Caco-2 (cell line): ENCODE results near the gene CTH. TPM values are rescaled to one million over a fixed set of nuclear protein-coding genes. Genes with fewer than 3 reads are reported as not detected.
"Not testable (repeated sequence)": the region's sequence is repeated elsewhere in the genome, so short reads cannot be mapped to it uniquely, and the experiment has no call there.

Experiments used
- BruUV-seq: library from RNA; stranded (reverse); fragments of 400-500 nt; replicated peaks from 2 replicates; lab custom pipeline; 2021; lab: Mats Ljungman, UMichigan
- CTCF ChIA-PET: fragments of 300-600 bp; sonication (Branson Sonifier 250); formaldehyde crosslinking; loops from one replicate; lab custom pipeline; 2022; ENCODE audit warnings: antibody characterized with exemption; lab: Charles Lee
- POLR2A ChIA-PET: fragments of 300-600 bp; sonication (Branson Sonifier 250); formaldehyde crosslinking; loops from one replicate; lab custom pipeline; 2022; ENCODE audit warnings: antibody characterized with exemption; lab: Charles Lee
- DNase-seq, 2 experiments: peaks; one replicate each; pipeline versions ENCODE4 v3.0.0 to v3.0.0-alpha.2; 2020 to 2022
- H3K27me3 ChIP-seq: replicated peaks from 2 replicates; pipeline ENCODE4 v1.6.0; 2011; ENCODE audit warnings: low read length; ENCODE audit not compliant: control insufficient read depth, insufficient read depth
- H3K36me3 ChIP-seq: 2 replicates; pipeline ENCODE4 v1.5.1; 2011; ENCODE audit warnings: low read length; ENCODE audit not compliant: control insufficient read depth, insufficient read depth
- H3K4me1 ChIP-seq: fragments of 250-450 bp; sonication (Bioruptor Pico); 2 replicates; pipeline ENCODE4 v1.5.1; 2020; ENCODE audit warnings: mild to moderate bottlenecking
- H3K4me3 ChIP-seq: 2 replicates; pipeline ENCODE4 v1.5.1; 2011; ENCODE audit warnings: low read depth, mild to moderate bottlenecking, control low read depth, low read length
- H3K9me3 ChIP-seq: fragments of 250-450 bp; sonication (Bioruptor Pico); 2 replicates; pipeline ENCODE4 v1.5.1; 2020; ENCODE audit warnings: mild to moderate bottlenecking, moderate library complexity
- H3K27ac Mint-ChIP-seq: one replicate; pipeline ENCODE4 v1.8.0; 2022; ENCODE audit warnings: mixed read lengths; ENCODE audit not compliant: unreplicated experiment
- H3K27me3 Mint-ChIP-seq: one replicate; pipeline ENCODE4 v1.8.0; 2022; ENCODE audit warnings: mixed read lengths; ENCODE audit not compliant: insufficient read depth, unreplicated experiment
- H3K36me3 Mint-ChIP-seq: one replicate; pipeline ENCODE4 v1.8.0; 2022; ENCODE audit warnings: mild to moderate bottlenecking, mixed read lengths; ENCODE audit not compliant: insufficient read depth, unreplicated experiment
- H3K4me1 Mint-ChIP-seq: one replicate; pipeline ENCODE4 v1.8.0; 2022; ENCODE audit warnings: low read depth, mixed read lengths; ENCODE audit not compliant: unreplicated experiment
- H3K4me3 Mint-ChIP-seq: one replicate; pipeline ENCODE4 v1.8.0; 2022; ENCODE audit warnings: mild to moderate bottlenecking, moderate library complexity, mixed read lengths; ENCODE audit not compliant: unreplicated experiment
- H3K9me3 Mint-ChIP-seq: one replicate; pipeline ENCODE4 v1.8.0; 2022; ENCODE audit warnings: mixed read lengths; ENCODE audit not compliant: unreplicated experiment
- CTCF ChIP-seq, 2 experiments: fragments of 200-600 bp in 1 of 2; IDR thresholded peaks; 1 replicate in 1 of 2; 2 replicates in 1 of 2; pipeline versions ENCODE4 v1.5.1 to v1.8.0; 2011 to 2022; ENCODE audit warnings: antibody characterized with exemption in 1 of 2, control low read depth in 1 of 2, inconsistent platforms in 1 of 2, low read depth in 1 of 2, low read length in 1 of 2, mild to moderate bottlenecking in 1 of 2, moderate library complexity in 1 of 2; ENCODE audit not compliant: insufficient read depth in 1 of 2, severe bottlenecking in 1 of 2, unreplicated experiment in 1 of 2
- intact Hi-C: fragments of 100-400 bp; cut with micrococcal nuclease; formaldehyde crosslinking; loops from one replicate; pipeline ENCODE4 v1.10.0; 2022; ENCODE audit not compliant: unreplicated experiment
- total RNA-seq: library from RNA; stranded (reverse); gene quantifications from 2 replicates; pipeline ENCODE4 v1.2.3, GENCODE V29; 2022

CTH gene
- total RNA-seq, 1 experiment from 2014 or later: 14.0 TPM

DNA sequence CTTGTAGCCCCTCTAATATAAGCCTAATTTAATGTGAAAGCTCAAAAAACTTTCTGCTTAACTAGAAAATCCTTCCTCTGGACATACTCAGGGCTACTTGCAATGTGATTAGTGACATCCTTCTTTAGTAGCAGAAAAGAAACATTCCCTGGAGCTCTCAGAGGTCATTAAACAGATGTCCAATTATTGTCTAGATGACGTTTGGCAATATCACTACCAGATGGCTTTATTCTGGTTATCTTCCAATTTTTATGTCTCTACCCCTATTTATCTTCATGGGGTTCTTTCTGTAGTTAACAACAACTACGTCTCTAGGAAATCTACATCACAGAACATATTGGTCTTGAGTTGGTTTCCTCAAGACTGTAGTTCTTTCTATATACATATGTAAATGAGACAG, 44.2 kb downstream of the CTH start:
- DNase-seq: no peak
- Mint-ChIP-seq H3K4me3 (no peak overlapping the region), H3K36me3 (no peaks in the 10 kb centered on the region), H3K4me1 (no peaks in the 10 kb centered on the region), H3K27ac (no peak overlapping the region), H3K9me3 (no peaks in the 10 kb centered on the region), H3K27me3 (no peaks in the 10 kb centered on the region)
- BruUV-seq: no TSS peak
- H3K4me3 ChIP-seq: no peak overlapping the region
- TF ChIP-seq CTCF (IDR thresholded peaks at IDR 0.05; ENCODE audit: insufficient read depth in 1 of 2, low read depth in 1 of 2, low read length in 1 of 2, severe bottlenecking in 1 of 2, unreplicated experiment in 1 of 2): no peak
- ChIA-PET CTCF (no interaction called here), POLR2A (no interaction called here)
- no peaks in the 10 kb centered on the region for H3K36me3 ChIP-seq
- no peaks in the 10 kb centered on the region for H3K4me1 ChIP-seq
- intact Hi-C loops: no loop called here
- H3K27me3 ChIP-seq: no peaks in the 10 kb centered on the region
- no peaks in the 10 kb centered on the region for H3K9me3 ChIP-seq

- CTCF ChIA-PET: no interaction called here
- no peak overlapping the region for H3K4me3 Mint-ChIP-seq
- no peaks in the 10 kb centered on the region for H3K27me3 ChIP-seq
- H3K27ac Mint-ChIP-seq: no peak overlapping the region
- H3K36me3 ChIP-seq: no peaks in the 10 kb centered on the region
- no peaks in the 10 kb centered on the region for H3K4me1 ChIP-seq
- no peak overlapping the region for H3K4me3 ChIP-seq
- POLR2A ChIA-PET: no interaction called here
- no peaks in the 10 kb centered on the region for H3K27me3 Mint-ChIP-seq
- BruUV-seq: no TSS peak
- DNase-seq: no peak
- no peaks in the 10 kb centered on the region for H3K36me3 Mint-ChIP-seq
- intact Hi-C loops: no loop called here
- H3K9me3 Mint-ChIP-seq: no peaks in the 10 kb centered on the region
- H3K9me3 ChIP-seq: no peaks in the 10 kb centered on the region
- TF ChIP-seq CTCF (IDR thresholded peaks at IDR 0.05; ENCODE audit: insufficient read depth in 1 of 2, low read depth in 1 of 2, low read length in 1 of 2, severe bottlenecking in 1 of 2, unreplicated experiment in 1 of 2): no peak
- H3K4me1 Mint-ChIP-seq: no peaks in the 10 kb centered on the region
Measured at GRCh38 chr1:70458131-70458530, 47.1 kb downstream of the CTH start.

DNA sequence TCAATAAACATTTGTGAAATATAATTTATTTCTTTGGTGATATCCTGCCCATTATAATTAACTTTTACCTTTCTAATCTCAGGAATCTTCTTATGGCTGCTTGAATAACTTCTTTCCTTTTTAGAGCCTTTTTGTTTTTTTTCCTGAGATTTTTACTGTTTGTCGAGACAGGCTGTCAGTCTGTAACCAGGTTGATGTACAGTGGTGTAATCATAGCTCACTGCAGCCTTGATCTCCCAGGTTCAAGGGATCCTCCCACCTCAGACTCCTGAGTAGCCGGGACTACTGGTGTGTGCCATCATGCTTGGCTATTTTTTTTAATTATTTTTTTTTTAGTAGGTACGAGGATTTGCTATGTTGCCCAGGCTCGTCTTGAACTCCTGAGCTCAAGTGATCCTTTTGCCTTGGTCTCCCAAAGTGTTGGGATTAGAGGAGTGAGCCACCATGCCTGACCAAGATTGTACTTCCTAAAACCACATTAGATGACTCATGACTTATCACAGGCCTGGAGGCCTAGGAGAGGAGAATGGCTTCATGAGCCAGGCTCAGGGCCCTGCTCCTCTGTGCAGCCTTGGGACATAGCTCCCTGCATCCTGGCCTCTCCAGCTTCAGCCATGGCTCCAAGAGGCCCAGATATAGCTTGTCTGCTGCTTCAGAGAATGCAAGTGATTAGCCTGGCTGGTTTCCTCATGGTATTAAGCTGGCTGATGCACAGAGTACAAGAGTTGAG, 48.6 kb downstream of the CTH start:
- Mint-ChIP-seq H3K27ac (no peak overlapping the region), H3K36me3 (no peaks in the 10 kb centered on the region), H3K4me3 (no peak overlapping the region), H3K27me3 (no peaks in the 10 kb centered on the region), H3K9me3 (no peaks in the 10 kb centered on the region), H3K4me1 (no peaks in the 10 kb centered on the region)
- intact Hi-C loops: no loop called here
- no TSS peak for BruUV-seq
- Histone ChIP-seq H3K4me3 (no peak overlapping the region), H3K36me3 (no peaks in the 10 kb centered on the region), H3K27me3 (no peaks in the 10 kb centered on the region), H3K9me3 (no peaks in the 10 kb centered on the region), H3K4me1 (no peaks in the 10 kb centered on the region)
- ChIA-PET POLR2A (no interaction called here), CTCF (no interaction called here)
- TF ChIP-seq CTCF (IDR thresholded peaks at IDR 0.05; ENCODE audit: insufficient read depth in 1 of 2, low read depth in 1 of 2, low read length in 1 of 2, severe bottlenecking in 1 of 2, unreplicated experiment in 1 of 2): no peak
- no peak for DNase-seq

DNA sequence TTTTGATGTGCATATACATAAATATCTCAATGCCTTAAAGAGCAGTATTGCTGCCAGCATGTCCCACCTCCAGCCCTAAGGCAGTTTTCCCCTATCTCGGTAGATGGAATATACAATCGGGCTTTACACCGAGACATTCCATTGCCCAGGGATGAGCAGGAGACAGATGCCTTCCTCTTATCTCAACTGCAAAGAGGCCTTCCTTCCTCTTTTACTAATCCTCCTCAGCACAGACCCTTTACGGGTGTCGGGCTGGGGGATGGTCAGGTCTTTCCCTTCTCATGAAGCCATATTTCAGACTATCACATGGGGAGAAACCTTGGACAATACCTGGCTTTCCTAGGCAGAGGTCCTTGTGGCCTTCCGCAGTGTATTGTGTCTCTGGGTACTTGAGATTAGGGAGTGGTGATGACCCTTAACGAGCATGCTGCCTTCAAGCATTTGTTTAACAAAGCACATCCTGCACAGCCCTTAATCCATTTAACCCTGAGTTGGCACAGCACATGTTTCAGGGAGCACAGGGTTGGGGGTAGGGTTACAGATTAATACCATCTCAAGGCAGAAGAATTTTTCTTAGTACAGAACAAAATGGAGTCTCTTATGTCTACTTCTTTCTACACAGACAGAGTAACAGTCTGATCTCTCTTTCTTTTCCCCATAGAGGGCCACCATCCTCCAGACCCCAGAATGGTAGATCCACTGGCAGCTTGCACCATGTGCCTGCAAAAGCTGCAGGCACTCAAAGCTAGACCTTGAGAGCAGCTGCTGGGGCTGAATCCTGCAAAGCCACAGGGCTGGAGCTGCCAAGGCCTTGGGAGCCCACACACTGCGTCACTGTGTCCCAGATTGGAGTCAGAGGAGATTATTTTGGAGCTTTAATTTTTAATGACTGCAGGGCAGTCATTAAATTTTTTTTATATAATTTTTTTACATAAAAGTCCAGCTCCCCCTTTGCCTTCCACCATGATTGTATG, 50.0 kb downstream of the CTH start:
- POLR2A ChIA-PET, H3K9me3 Mint-ChIP-seq, H3K4me1 ChIP-seq, H3K4me3 Mint-ChIP-seq, H3K9me3 ChIP-seq, H3K27ac Mint-ChIP-seq, H3K4me3 ChIP-seq, CTCF ChIA-PET, DNase-seq, intact Hi-C loops, H3K36me3 Mint-ChIP-seq, H3K27me3 Mint-ChIP-seq, H3K27me3 ChIP-seq, H3K4me1 Mint-ChIP-seq, BruUV-seq, H3K36me3 ChIP-seq: not testable (repeated sequence)
